Bronchial epithelial cell (primary cell): Measurements from ENCODE around the gene C1QL1. TPM values are rescaled to one million over a fixed set of nuclear protein-coding genes. Genes with fewer than 3 reads are reported as not detected.
A peak's percentile ranks its signal among the peaks of the same experiment; 100 is the strongest.

Source experiments
- DNase-seq: peaks from one replicate; pipeline ENCODE4 v3.0.0-alpha.2; 2010; ENCODE audit warnings: low read depth
- FAIRE-seq: peaks from 2 replicates; lab custom pipeline; 2011; peaks lifted over from hg19 to GRCh38; lab: Jason Lieb, UNC
- H3K27me3 ChIP-seq: 2 replicates; pipeline ENCODE4 v1.5.1; 2011; ENCODE audit warnings: low read length; ENCODE audit not compliant: control insufficient read depth, insufficient read depth
- H3K36me3 ChIP-seq: 2 replicates; pipeline ENCODE4 v1.5.1; 2011; ENCODE audit warnings: low read length; ENCODE audit not compliant: control insufficient read depth, insufficient read depth
- H3K4me3 ChIP-seq: 2 replicates; pipeline ENCODE4 v1.5.1; 2011; ENCODE audit warnings: mild to moderate bottlenecking, low read depth, low read length, control low read depth
- CTCF ChIP-seq: IDR thresholded peaks from 2 replicates; pipeline ENCODE4 v1.5.1; 2011; ENCODE audit warnings: mild to moderate bottlenecking, moderate library complexity, low read length, control low read depth, inconsistent platforms; ENCODE audit not compliant: insufficient read depth, severe bottlenecking
- total RNA-seq: library from RNA; depleted of rRNA; stranded (reverse); fragments of >200 nt; gene quantifications from 2 replicates; pipeline ENCODE4 v1.2.1, GENCODE V29; 2014

The C1QL1 gene
- not detected in 2 replicates for total RNA-seq

- DNase-seq (peak; percentile 58), FAIRE-seq (no peak)
- H3K27me3 ChIP-seq: peaks cover 33% of the 10 kb centered on the region
Observed at GRCh38 chr17:44968225-44969143, at the start of gene C1QL1. Gene C1QL1, minus strand, starts transcription at chr17:44968303. Its CDS starts 255 bp downstream, at chr17:44968048.

GRCh38 chr17:45016823-45017222 is 48.7 kb upstream of the C1QL1 start:
- Histone ChIP-seq H3K4me3 (no peak overlapping the region), H3K27me3 (no peaks in the 10 kb centered on the region), H3K36me3 (no peaks in the 10 kb centered on the region)
- TF ChIP-seq CTCF: peak; percentile 63
- no peak for FAIRE-seq
- DNase-seq: peak; percentile 48

More at GRCh38 chr17:44968225-44969143, at the start of gene C1QL1:
- peak; percentile 17 for TF ChIP-seq CTCF
- peak within 1 kb of the TSS; percentile 38 for H3K4me3 ChIP-seq
- no peaks in the 10 kb centered on the region for H3K36me3 ChIP-seq

GRCh38 chr17:45016237-45016636 is 48.1 kb upstream of the C1QL1 start:
- FAIRE-seq (no peak), DNase-seq (no peak)
- TF ChIP-seq CTCF: no peak
- Histone ChIP-seq H3K27me3 (no peaks in the 10 kb centered on the region), H3K4me3 (no peak overlapping the region), H3K36me3 (no peaks in the 10 kb centered on the region)

- TF ChIP-seq CTCF: no peak
- no peaks in the 10 kb centered on the region for H3K36me3 ChIP-seq
- H3K4me3 ChIP-seq: no peak overlapping the region
- FAIRE-seq (no peak), DNase-seq (no peak)
- no peaks in the 10 kb centered on the region for H3K27me3 ChIP-seq
Observed at GRCh38 chr17:45013021-45013997, 45.2 kb upstream of the C1QL1 start.

GRCh38 chr17:45011767-45012166 is 43.7 kb upstream of the C1QL1 start:
- Histone ChIP-seq H3K36me3 (no peaks in the 10 kb centered on the region), H3K4me3 (no peak overlapping the region), H3K27me3 (no peaks in the 10 kb centered on the region)
- TF ChIP-seq CTCF: no peak
- FAIRE-seq: no peak
- DNase-seq: no peak
